ENCODE results near the gene TMC4.

Gene TMC4

DNA sequence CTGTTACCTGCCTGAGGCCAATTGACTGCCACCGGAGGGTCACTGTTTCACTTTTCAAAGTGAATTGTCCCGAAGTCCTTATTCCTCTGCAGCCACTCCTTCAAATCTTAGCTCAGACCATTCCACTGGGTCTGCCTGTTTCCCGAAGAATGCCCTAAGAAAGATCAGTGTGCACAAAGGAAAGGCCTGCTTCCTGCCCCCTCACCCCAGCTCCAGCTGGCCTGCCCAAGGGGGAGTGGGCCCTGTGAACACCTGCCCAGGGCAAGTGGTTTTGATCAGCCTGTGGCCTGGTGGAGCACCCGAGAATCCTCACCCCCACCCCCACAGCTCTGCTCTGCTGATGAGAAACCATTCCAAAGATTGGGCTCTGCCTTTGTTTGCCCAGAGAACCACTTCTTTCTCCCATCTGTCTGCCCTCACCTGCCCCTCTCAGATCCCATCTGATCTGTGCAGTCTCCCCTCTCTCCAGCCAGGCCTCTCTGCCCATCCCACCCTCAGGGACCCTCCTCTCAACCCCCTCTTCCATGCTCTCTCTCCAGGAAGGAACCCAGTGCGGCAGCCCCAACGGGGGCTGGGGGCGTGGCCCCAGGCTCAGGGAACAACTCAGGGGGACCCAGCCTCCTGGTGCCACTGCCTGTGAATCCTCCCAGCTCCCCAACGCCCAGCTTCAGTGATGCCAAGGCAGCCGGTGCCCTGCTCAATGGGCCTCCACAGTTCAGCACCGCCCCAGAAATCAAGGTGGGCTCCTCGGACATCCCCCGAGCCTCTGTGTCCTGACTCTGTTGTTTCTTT lies 23.7 kb downstream of the TMC4 start:
- no peaks in the 10 kb centered on the region for H3K4me1 ChIP-seq (ENCODE audit: insufficient read depth, low read length, poor library complexity, severe bottlenecking)
- H3K4me2 ChIP-seq (ENCODE audit: low read depth, low read length, poor library complexity, severe bottlenecking): no peak overlapping the region
- H3K4me3 ChIP-seq (ENCODE audit: low read length, poor library complexity, severe bottlenecking): no peak overlapping the region
- no peak overlapping the region for H3K9ac ChIP-seq (ENCODE audit: low read depth, low read length, poor library complexity, severe bottlenecking)
- H3F3A ChIP-seq (ENCODE audit: low read depth): peaks cover 4% of the 10 kb centered on the region; the same call in 1 of the 2 replicates
- no peaks in the 10 kb centered on the region for H3K9me2 ChIP-seq (replicated peaks; ENCODE audit: low read depth, low read length)
- TF ChIP-seq EZH2phosphoT487 (IDR thresholded peaks at IDR 0.05; ENCODE audit: borderline replicate concordance) (no peak), CTCF (conservative IDR thresholded peaks at IDR 0.05; ENCODE audit: low read length) (no peak)
- no peaks in the 10 kb centered on the region for H3K79me2 ChIP-seq (ENCODE audit: insufficient read depth, low read length)
- H3K9me3 ChIP-seq (ENCODE audit: insufficient read depth, low read depth, low read length): no peaks in the 10 kb centered on the region
- H4K20me1 ChIP-seq (ENCODE audit: insufficient read depth, low read length, poor library complexity, severe bottlenecking): peaks cover 10% of the 10 kb centered on the region
- no peak overlapping the region for H2AFZ ChIP-seq (ENCODE audit: low read length)
- H3K27me3 ChIP-seq (ENCODE audit: insufficient read depth, low read length, poor library complexity, severe bottlenecking): no peaks in the 10 kb centered on the region
- peaks cover 95% of the 10 kb centered on the region; the same call in 1 of the 2 replicates for H3K36me3 ChIP-seq (ENCODE audit: insufficient read depth, low read length)

- Histone ChIP-seq H3F3A (ENCODE audit: low read depth) (no peaks in the 10 kb centered on the region), H3K9me3 (ENCODE audit: insufficient read depth, low read depth, low read length) (no peaks in the 10 kb centered on the region), H3K4me1 (ENCODE audit: insufficient read depth, low read length, poor library complexity, severe bottlenecking) (no peaks in the 10 kb centered on the region), H3K4me3 (ENCODE audit: low read length, poor library complexity, severe bottlenecking) (no peak overlapping the region), H3K27me3 (ENCODE audit: insufficient read depth, low read length, poor library complexity, severe bottlenecking) (no peaks in the 10 kb centered on the region), H3K9ac (ENCODE audit: low read depth, low read length, poor library complexity, severe bottlenecking) (no peak overlapping the region), H3K79me2 (ENCODE audit: insufficient read depth, low read length) (no peaks in the 10 kb centered on the region), H4K20me1 (ENCODE audit: insufficient read depth, low read length, poor library complexity, severe bottlenecking) (peaks cover 10% of the 10 kb centered on the region), H3K9me2 (replicated peaks; ENCODE audit: low read depth, low read length) (no peaks in the 10 kb centered on the region), H3K36me3 (ENCODE audit: insufficient read depth, low read length) (peaks cover 95% of the 10 kb centered on the region; the same call in 1 of the 2 replicates), H3K4me2 (ENCODE audit: low read depth, low read length, poor library complexity, severe bottlenecking) (no peak overlapping the region), H2AFZ (ENCODE audit: low read length) (no peak overlapping the region)
- TF ChIP-seq EZH2phosphoT487 (IDR thresholded peaks at IDR 0.05; ENCODE audit: borderline replicate concordance) (no peak), CTCF (conservative IDR thresholded peaks at IDR 0.05; ENCODE audit: low read length) (no peak)
These were observed 24.8 kb downstream of the TMC4 start for GRCh38 chr19:54148158-54148557.

DNA sequence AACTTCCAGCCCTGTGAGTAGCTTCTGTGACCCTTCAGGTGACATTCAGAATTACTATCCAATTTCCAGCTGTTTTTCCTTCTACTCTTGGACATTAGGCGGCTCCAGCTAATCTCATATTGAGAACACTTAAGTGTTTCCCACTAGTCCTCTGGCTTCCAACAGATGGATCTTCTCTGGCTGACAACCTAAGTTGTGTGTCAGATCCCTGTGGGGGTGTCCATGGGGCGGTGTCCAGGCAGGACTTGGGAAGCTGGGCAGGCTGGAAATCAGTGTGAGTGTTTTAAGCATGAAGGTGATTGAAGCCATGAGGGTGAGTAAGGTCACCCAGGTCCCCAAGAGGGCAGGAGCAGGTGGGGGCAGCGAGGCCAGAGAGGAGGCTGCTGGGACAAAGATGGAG lies 25.3 kb downstream of the TMC4 start:
- H3K4me1 ChIP-seq (ENCODE audit: insufficient read depth, low read length, poor library complexity, severe bottlenecking): no peaks in the 10 kb centered on the region
- H3K4me3 ChIP-seq (ENCODE audit: low read length, poor library complexity, severe bottlenecking): no peak overlapping the region
- H3K9me3 ChIP-seq (ENCODE audit: insufficient read depth, low read depth, low read length): no peaks in the 10 kb centered on the region
- peaks cover 14% of the 10 kb centered on the region for H4K20me1 ChIP-seq (ENCODE audit: insufficient read depth, low read length, poor library complexity, severe bottlenecking)
- no peak overlapping the region for H3K4me2 ChIP-seq (ENCODE audit: low read depth, low read length, poor library complexity, severe bottlenecking)
- TF ChIP-seq EZH2phosphoT487 (IDR thresholded peaks at IDR 0.05; ENCODE audit: borderline replicate concordance) (no peak), CTCF (conservative IDR thresholded peaks at IDR 0.05; ENCODE audit: low read length) (no peak)
- no peak overlapping the region for H2AFZ ChIP-seq (ENCODE audit: low read length)
- H3K79me2 ChIP-seq (ENCODE audit: insufficient read depth, low read length): peaks cover 2% of the 10 kb centered on the region; the same call in 1 of the 2 replicates
- no peaks in the 10 kb centered on the region for H3K27me3 ChIP-seq (ENCODE audit: insufficient read depth, low read length, poor library complexity, severe bottlenecking)
- H3K36me3 ChIP-seq (ENCODE audit: insufficient read depth, low read length): peaks cover 95% of the 10 kb centered on the region; the same call in 1 of the 2 replicates
- H3K9ac ChIP-seq (ENCODE audit: low read depth, low read length, poor library complexity, severe bottlenecking): no peak overlapping the region
- H3F3A ChIP-seq (ENCODE audit: low read depth): no peaks in the 10 kb centered on the region
- no peaks in the 10 kb centered on the region for H3K9me2 ChIP-seq (replicated peaks; ENCODE audit: low read depth, low read length)
